ENCODE results near the gene SLC13A1. TPM values are rescaled to one million over a fixed set of nuclear protein-coding genes. Genes with fewer than 3 reads are reported as not detected.

Gene SLC13A1
- total and polyA plus RNA-seq, 12 donors: not detected

DNA sequence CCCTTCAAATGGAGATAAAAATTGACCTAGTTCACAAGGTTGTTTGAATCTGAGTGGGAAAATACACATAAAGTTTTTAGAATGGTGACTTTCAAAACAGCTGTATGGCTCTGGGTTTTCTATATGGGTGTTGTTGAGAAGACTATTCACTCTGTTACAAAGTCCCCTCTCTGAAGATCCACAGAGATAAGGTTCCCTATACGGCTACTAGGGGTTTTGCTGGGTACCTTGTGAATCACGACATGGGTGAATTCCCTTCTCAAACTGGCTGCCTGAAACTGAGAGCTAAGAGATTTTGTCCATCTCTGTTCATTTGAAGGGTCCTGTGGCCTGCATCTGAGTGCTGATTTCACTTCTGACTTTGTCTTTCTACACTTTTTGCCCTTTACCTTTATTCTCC, 11.8 kb upstream of the SLC13A1 start:
- DNase-seq: no peak
- TF ChIP-seq POLR2A (IDR thresholded peaks at IDR 0.05): no peak
- TF ChIP-seq, protein P1, sequence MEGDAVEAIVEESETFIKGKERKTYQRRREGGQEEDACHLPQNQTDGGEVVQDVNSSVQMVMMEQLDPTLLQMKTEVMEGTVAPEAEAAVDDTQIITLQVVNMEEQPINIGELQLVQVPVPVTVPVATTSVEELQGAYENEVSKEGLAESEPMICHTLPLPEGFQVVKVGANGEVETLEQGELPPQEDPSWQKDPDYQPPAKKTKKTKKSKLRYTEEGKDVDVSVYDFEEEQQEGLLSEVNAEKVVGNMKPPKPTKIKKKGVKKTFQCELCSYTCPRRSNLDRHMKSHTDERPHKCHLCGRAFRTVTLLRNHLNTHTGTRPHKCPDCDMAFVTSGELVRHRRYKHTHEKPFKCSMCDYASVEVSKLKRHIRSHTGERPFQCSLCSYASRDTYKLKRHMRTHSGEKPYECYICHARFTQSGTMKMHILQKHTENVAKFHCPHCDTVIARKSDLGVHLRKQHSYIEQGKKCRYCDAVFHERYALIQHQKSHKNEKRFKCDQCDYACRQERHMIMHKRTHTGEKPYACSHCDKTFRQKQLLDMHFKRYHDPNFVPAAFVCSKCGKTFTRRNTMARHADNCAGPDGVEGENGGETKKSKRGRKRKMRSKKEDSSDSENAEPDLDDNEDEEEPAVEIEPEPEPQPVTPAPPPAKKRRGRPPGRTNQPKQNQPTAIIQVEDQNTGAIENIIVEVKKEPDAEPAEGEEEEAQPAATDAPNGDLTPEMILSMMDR (IDR thresholded peaks at IDR 0.05): no peak
- Histone ChIP-seq H3K4me1 (replicated peaks in 1 of 2) (peaks cover 12% of the 10 kb centered on the region in 2 donors), H3K4me3 (no peak overlapping the region), H3K36me3 (replicated peaks in 1 of 2) (no peaks in the 10 kb centered on the region), H3K27ac (no peak overlapping the region), H3K9me3 (replicated peaks in 1 of 3) (no peaks in the 10 kb centered on the region), H3K27me3 (no peaks in the 10 kb centered on the region)
- 89 to 100% (median 97%) methylated on average over 2 of the region's 2 CpGs for WGBS, 4 donors
- intact Hi-C loops (cut with DNase I): no loop called here

DNA sequence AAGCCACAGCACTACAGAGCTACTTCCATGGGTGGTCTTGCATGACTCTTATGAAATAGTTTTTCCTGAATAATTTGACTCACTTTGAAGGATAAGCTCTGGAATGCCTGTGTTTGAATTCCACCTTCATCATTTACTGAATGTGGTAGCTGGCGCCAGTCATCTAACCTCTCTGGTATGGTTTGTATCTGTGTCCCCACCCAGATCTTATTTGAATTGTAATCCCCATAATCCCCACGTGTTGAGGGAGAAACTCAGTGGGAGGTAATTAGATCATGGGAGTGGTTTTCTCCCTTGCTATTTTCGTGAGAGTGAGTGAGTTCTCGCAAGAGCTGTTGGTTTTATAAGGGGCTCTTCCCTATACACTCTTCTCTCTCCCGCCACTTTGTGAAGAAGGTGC, 11.2 kb upstream of the SLC13A1 start:
- no peak for DNase-seq
- WGBS, 4 donors: 80 to 84% (median 83%) methylated on average over 5 of the region's 5 CpGs
- TF ChIP-seq, protein P1 (IDR thresholded peaks at IDR 0.05): no peak
- no peak for TF ChIP-seq POLR2A (IDR thresholded peaks at IDR 0.05)
- Histone ChIP-seq H3K27me3 (no peaks in the 10 kb centered on the region), H3K4me1 (replicated peaks in 1 of 2) (peaks cover 12% of the 10 kb centered on the region in 2 donors), H3K27ac (no peak overlapping the region), H3K36me3 (replicated peaks in 1 of 2) (no peaks in the 10 kb centered on the region), H3K9me3 (replicated peaks in 1 of 3) (no peaks in the 10 kb centered on the region), H3K4me3 (no peak overlapping the region)
- intact Hi-C loops (cut with DNase I): no loop called here

DNA sequence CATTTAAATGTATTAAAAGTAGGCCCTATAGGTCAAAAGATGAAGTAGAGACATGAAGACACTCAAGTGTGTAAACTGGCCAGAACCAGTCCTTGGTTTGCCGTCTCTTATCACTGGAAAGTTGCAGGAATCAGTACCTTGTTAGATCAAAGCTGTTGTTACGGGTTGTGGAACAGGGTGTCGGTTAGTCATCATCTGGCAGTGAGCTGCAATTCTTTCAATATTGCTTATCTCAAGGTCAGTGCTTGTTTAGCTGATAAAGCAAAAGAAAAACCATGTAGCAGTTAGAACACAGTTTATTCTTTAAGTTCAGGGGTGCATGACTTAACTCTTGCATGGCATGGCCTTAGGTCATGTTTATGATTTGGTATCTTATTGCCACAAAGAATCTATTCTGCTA, 10.0 kb upstream of the SLC13A1 start:
- 16 to 37% (median 33%) methylated on average over 3 of the region's 3 CpGs for WGBS, 4 donors
- Histone ChIP-seq H3K36me3 (replicated peaks in 1 of 2) (no peaks in the 10 kb centered on the region), H3K9me3 (replicated peaks in 1 of 3) (no peaks in the 10 kb centered on the region), H3K4me3 (peak overlapping the region in 1 of 4 donors; percentile 23), H3K4me1 (replicated peaks in 1 of 2) (peaks cover 12% of the 10 kb centered on the region in 2 donors), H3K27me3 (no peaks in the 10 kb centered on the region), H3K27ac (peak overlapping the region in 1 of 5 donors; percentile 19)
- intact Hi-C loops (cut with DNase I): loop anchor here in 1 of 2 donors (5.0 kb wide), 1 partner anchor 153 kb away; no protein-coding TSS in a partner anchor
- peak; percentile 46 to 77 (median 71) for DNase-seq
- no peak for TF ChIP-seq POLR2A (IDR thresholded peaks at IDR 0.05)
- TF ChIP-seq, protein P1 (IDR thresholded peaks at IDR 0.05): no peak

DNA sequence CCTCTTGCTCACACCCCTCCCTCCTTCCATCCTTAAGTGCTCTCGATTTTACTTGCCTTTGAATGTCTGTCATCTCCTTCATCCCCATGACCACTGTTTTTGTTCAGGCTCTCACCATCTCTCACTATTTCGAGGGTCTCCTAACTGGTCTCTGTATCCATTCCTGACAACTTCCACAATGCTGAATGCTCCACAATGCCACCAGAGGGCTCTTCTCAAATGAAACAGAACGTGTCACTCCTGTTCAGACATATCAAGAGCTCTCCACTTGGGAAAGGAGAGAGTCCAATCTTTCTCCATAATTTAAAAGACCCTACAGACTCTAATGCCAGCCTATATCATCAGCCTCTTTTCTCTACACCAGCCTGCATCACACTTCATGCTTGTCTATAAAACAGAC, 9.0 kb upstream of the SLC13A1 start:
- peak in 6 of 7 donors; percentile 20 to 58 (median 30) for DNase-seq
- Histone ChIP-seq H3K36me3 (replicated peaks in 1 of 2) (no peaks in the 10 kb centered on the region), H3K4me1 (replicated peaks in 1 of 2) (peaks cover 12% of the 10 kb centered on the region in 2 donors), H3K9me3 (replicated peaks in 1 of 3) (no peaks in the 10 kb centered on the region), H3K27ac (no peak overlapping the region), H3K27me3 (no peaks in the 10 kb centered on the region), H3K4me3 (no peak overlapping the region)
- intact Hi-C loops (cut with DNase I): loop anchor here in 1 of 2 donors (5.0 kb wide), 1 partner anchor 154 kb away; no protein-coding TSS in a partner anchor
- WGBS, 4 donors: 40 to 48% (median 43%) methylated on average over 3 of the region's 3 CpGs
- TF ChIP-seq, protein P1 (IDR thresholded peaks at IDR 0.05): peak; percentile 23 to 72 (median 51)
- TF ChIP-seq POLR2A (IDR thresholded peaks at IDR 0.05): no peak

Measured in adrenal gland (tissue), 12 donors.